Transverse colon (tissue), 4 donors: Measurements from ENCODE around the gene CLDN6. TPM values are rescaled to one million over a fixed set of nuclear protein-coding genes. Genes with fewer than 3 reads are reported as not detected.

Source experiments
- DNase-seq: peaks from one replicate; pipeline ENCODE4 v3.0.0-alpha.2; 2019
- H3K27ac ChIP-seq, 4 donors: fragments of 200-600 bp; sonication (generic); 2 replicates each; pipeline ENCODE4 v1.5.1; 2016 to 2018; ENCODE audit warnings: inconsistent platforms in 4 of 4
- H3K27me3 ChIP-seq: fragments of 200-600 bp; sonication (generic); 2 replicates; pipeline ENCODE4 v1.5.1; 2017; ENCODE audit warnings: inconsistent platforms
- H3K36me3 ChIP-seq, 4 donors: fragments of 200-600 bp; sonication (generic); 2 replicates each; pipeline ENCODE4 v1.5.1; 2017 to 2019; ENCODE audit warnings: inconsistent platforms in 4 of 4
- H3K4me1 ChIP-seq, 4 donors: fragments of 200-600 bp; sonication (generic); 2 replicates each; pipeline ENCODE4 v1.5.1; 2017 to 2020; ENCODE audit warnings: inconsistent platforms in 4 of 4
- H3K4me3 ChIP-seq, 4 donors: fragments of 200-600 bp; sonication (generic); 1 replicate in 1 of 4; 2 replicates in 3 of 4; pipeline versions ENCODE4 v1.5.1 to v1.6.1; 2017 to 2019; ENCODE audit warnings: inconsistent platforms in 4 of 4
- H3K9me3 ChIP-seq, 2 donors: fragments of 200-600 bp; sonication (generic); 2 replicates each; pipeline ENCODE4 v1.5.1; 2017 to 2019; ENCODE audit warnings: inconsistent platforms in 2 of 2
- EP300 ChIP-seq: sonication (generic); formaldehyde crosslinking; IDR thresholded peaks from one replicate; pipeline ENCODE4 v1.6.1; 2017; ENCODE audit warnings: antibody characterized with exemption, low read depth
- POLR2A ChIP-seq: fragments of 450-650 bp; IDR thresholded peaks from one replicate; pipeline ENCODE4 v1.6.1; 2016; ENCODE audit warnings: antibody characterized with exemption, mild to moderate bottlenecking, moderate library complexity
- POLR2AphosphoS5 ChIP-seq, 3 donors: sonication (generic); formaldehyde crosslinking; IDR thresholded peaks; one replicate each; pipeline ENCODE4 v1.6.1; 2016; ENCODE audit warnings: antibody characterized with exemption in 3 of 3
- WGBS, 2 donors: methylation state at CpG; one replicate each; pipeline ENCODE4 v1.1.5; 2018; ENCODE audit warnings: low coverage in 1 of 2; 5-methylcytosine and 5-hydroxymethylcytosine counted together
- in situ Hi-C, 4 donors: fragments of 200-750 bp; cut with MboI; loops; one replicate each; pipeline versions ENCODE4 v1.15.0 to v1.15.1; 2017; ENCODE audit warnings: low sequenced_read_pairs in 3 of 4, low pct_ligation_motif_present in 1 of 4, low pct_unique_long_range_greater_than_20kb in 1 of 4
- intact Hi-C: fragments of 100-400 bp; cut with DNase I; formaldehyde crosslinking; loops from one replicate; pipeline ENCODE4 v1.15.1; 2023; ENCODE audit warnings: low total_unique reads
- total RNA-seq, 4 donors: library from RNA; depleted of rRNA; stranded (reverse); fragments of >200 nt; gene quantifications; one replicate each; pipeline ENCODE4 v1.1.0, GENCODE V29; 2016
- TF ChIP-seq, protein P1 (sequence below), 5 experiments: fragments of 200-600 bp in 3 of 5; fragments of 450-650 bp in 2 of 5; sonication (generic) in 3 of 5; IDR thresholded peaks; 1 replicate in 2 of 5; 2 replicates in 3 of 5; pipeline ENCODE4 v1.5.1; 2016 to 2017; ENCODE audit warnings: antibody characterized with exemption in 5 of 5, inconsistent platforms in 3 of 5, mild to moderate bottlenecking in 2 of 5, moderate library complexity in 1 of 5

The CLDN6 gene
- total RNA-seq, 4 donors from 2014 or later: not detected

DNA sequence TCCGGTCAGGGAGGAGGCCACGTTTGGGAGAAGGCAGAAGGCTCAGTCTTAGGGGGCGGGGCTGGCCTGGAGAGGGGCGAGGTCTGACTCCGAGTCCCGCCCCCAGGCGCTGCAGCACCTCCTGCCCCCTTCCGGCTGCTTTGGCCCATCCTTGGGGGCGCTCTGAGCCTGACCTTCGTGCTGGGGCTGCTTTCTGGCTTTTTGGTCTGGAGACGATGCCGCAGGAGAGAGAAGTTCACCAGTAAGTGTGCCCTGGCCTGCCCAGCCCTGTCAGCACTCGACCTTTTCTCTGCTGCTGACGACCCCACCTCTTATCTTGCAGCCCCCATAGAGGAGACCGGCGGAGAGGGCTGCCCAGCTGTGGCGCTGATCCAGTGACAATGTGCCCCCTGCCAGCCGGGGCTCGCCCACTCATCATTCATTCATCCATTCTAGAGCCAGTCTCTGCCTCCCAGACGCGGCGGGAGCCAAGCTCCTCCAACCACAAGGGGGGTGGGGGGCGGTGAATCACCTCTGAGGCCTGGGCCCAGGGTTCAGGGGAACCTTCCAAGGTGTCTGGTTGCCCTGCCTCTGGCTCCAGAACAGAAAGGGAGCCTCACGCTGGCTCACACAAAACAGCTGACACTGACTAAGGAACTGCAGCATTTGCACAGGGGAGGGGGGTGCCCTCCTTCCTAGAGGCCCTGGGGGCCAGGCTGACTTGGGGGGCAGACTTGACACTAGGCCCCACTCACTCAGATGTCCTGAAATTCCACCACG lies 3.6 kb upstream of the CLDN6 start:
- in situ Hi-C loops (no loop called here), intact Hi-C loops (loop anchor here (2.0 kb wide), 1 partner anchor 347 kb away; no protein-coding TSS in a partner anchor)
- H3K27ac ChIP-seq: peak overlapping the region; percentile 92 to 94 (median 93)
- peak overlapping the region; percentile 45 to 66 (median 54) for H3K4me3 ChIP-seq
- H3K36me3 ChIP-seq: no peaks in the 10 kb centered on the region
- H3K9me3 ChIP-seq: no peaks in the 10 kb centered on the region
- H3K27me3 ChIP-seq: peaks cover 21% of the 10 kb centered on the region
- WGBS, 2 donors: 21% methylated on average over 23 of the region's 25 CpGs; no CpG with 5 or more reads in 1 of the 2 donors
- peaks cover 24 to 57% (median 45%) of the 10 kb centered on the region in 4 donors for H3K4me1 ChIP-seq
- DNase-seq: peak; percentile 87
- TF ChIP-seq POLR2AphosphoS5 (IDR thresholded peaks at IDR 0.05) (no peak), EP300 (no peak), POLR2A (peak; percentile 6)
- TF ChIP-seq, protein P1, sequence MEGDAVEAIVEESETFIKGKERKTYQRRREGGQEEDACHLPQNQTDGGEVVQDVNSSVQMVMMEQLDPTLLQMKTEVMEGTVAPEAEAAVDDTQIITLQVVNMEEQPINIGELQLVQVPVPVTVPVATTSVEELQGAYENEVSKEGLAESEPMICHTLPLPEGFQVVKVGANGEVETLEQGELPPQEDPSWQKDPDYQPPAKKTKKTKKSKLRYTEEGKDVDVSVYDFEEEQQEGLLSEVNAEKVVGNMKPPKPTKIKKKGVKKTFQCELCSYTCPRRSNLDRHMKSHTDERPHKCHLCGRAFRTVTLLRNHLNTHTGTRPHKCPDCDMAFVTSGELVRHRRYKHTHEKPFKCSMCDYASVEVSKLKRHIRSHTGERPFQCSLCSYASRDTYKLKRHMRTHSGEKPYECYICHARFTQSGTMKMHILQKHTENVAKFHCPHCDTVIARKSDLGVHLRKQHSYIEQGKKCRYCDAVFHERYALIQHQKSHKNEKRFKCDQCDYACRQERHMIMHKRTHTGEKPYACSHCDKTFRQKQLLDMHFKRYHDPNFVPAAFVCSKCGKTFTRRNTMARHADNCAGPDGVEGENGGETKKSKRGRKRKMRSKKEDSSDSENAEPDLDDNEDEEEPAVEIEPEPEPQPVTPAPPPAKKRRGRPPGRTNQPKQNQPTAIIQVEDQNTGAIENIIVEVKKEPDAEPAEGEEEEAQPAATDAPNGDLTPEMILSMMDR (IDR thresholded peaks at IDR 0.05): peak in 4 of 5 experiments; percentile 32 to 48 (median 37)

DNA sequence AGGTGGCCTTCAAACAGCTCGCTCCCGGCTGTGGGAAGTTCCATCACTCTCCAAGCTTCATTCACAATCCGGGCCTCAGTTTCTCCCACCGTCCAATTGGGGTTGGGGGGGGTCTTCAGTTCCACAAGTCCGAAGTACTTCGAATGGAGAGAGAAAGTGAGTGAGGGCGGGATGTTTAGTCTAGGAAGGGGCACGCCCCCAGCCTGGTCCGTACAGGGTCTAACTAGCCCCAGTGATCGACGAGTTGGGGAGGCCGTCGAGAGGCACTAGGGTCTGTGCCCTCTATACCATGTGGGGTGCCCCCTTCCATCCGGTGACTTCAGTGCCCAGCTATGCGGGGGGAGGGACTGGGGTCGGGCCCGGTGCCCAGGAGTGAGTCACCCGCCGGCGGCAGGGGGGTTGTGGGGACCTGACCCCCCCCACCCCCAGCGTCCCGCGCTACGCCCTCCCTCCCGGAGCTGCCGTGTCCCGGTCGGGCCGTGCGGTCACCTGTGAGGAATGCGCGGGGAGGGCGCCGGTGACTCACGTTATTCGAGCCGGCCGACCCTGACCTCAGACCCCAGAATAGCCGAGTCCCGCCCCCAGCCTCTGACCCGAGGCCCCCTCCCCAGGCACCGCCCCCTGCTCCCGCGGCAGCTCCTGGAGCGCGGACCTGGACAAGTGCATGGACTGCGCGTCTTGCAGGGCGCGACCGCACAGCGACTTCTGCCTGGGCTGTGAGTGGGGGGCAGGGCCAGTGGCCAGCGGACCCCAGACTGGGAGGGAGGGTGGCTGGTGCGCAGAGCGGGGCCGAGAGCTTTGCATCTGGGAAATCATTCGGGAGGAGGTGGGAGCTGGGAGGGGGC lies 2.8 kb upstream of the CLDN6 start:
- TF ChIP-seq, protein P1 (IDR thresholded peaks at IDR 0.05): peak in 1 of 5 experiments; percentile 1
- TF ChIP-seq EP300 (no peak), POLR2AphosphoS5 (IDR thresholded peaks at IDR 0.05) (peak; percentile 27 to 83 (median 80)), POLR2A (peak; percentile 11)
- 2% methylated on average over 40 of the region's 57 CpGs; no CpG with 5 or more reads in 1 of the 2 donors for WGBS, 2 donors

GRCh38 chr16:3020247-3020603 lies 2.2 kb upstream of the CLDN6 start, which contains the start of gene TNFRSF12A:
TNFRSF12A (plus strand) TSS chr16:3020368; CDS start chr16:3020398, 30 bp downstream.
- intact Hi-C loops (no loop called here), in situ Hi-C loops (no loop called here)
- Histone ChIP-seq H3K27ac (peak within 1 kb of the TSS; percentile 92 to 94 (median 93)), H3K9me3 (no peaks in the 10 kb centered on the region), H3K27me3 (peaks cover 21% of the 10 kb centered on the region), H3K4me1 (peaks cover 24 to 57% (median 45%) of the 10 kb centered on the region in 4 donors), H3K4me3 (peak within 1 kb of the TSS; percentile 45 to 66 (median 54)), H3K36me3 (no peaks in the 10 kb centered on the region)
- TF ChIP-seq POLR2AphosphoS5 (IDR thresholded peaks at IDR 0.05) (peak; percentile 85 to 95 (median 90)), POLR2A (peak; percentile 80), EP300 (no peak)
- TF ChIP-seq, protein P1 (IDR thresholded peaks at IDR 0.05): peak in 1 of 5 experiments; percentile 2
- 0% methylated on average over 4 of the region's 49 CpGs; no CpG with 5 or more reads in 1 of the 2 donors for WGBS, 2 donors
- peak; percentile 83 for DNase-seq

More for the DNA sequence above, 2.8 kb upstream of the CLDN6 start:
- peak overlapping the region; percentile 45 to 66 (median 54) for H3K4me3 ChIP-seq
- H3K36me3 ChIP-seq: no peaks in the 10 kb centered on the region
- peak; percentile 75 for DNase-seq
- intact Hi-C loops (no loop called here), in situ Hi-C loops (no loop called here)
- H3K27ac ChIP-seq: peak overlapping the region; percentile 92 to 94 (median 93)
- peaks cover 21% of the 10 kb centered on the region for H3K27me3 ChIP-seq
- no peaks in the 10 kb centered on the region for H3K9me3 ChIP-seq
- H3K4me1 ChIP-seq: peaks cover 24 to 57% (median 45%) of the 10 kb centered on the region in 4 donors
